Suprapubic skin (tissue), 4 donors: ENCODE data around the gene DISC1. TPM values are rescaled to one million over a fixed set of nuclear protein-coding genes. Genes with fewer than 3 reads are reported as not detected.
"Not testable (repeated sequence)": the region's sequence is repeated elsewhere in the genome, so short reads cannot be mapped to it uniquely, and the experiment has no call there.

Source experiments
- DNase-seq, 2 donors: peaks; one replicate each; pipeline ENCODE4 v3.0.0-alpha.2; 2019; ENCODE audit warnings: low spot score in 2 of 2
- H3K27ac ChIP-seq: fragments of 200-600 bp; sonication (generic); one replicate; pipeline ENCODE4 v1.5.1; 2019
- H3K27me3 ChIP-seq: fragments of 200-600 bp; sonication (generic); one replicate; pipeline ENCODE4 v1.5.1; 2019
- H3K36me3 ChIP-seq: fragments of 200-600 bp; sonication (generic); one replicate; pipeline ENCODE4 v1.5.1; 2019
- H3K4me1 ChIP-seq: fragments of 200-600 bp; sonication (generic); one replicate; pipeline ENCODE4 v1.5.1; 2019
- H3K4me3 ChIP-seq: fragments of 200-600 bp; sonication (generic); one replicate; pipeline ENCODE4 v1.5.1; 2019; ENCODE audit warnings: mild to moderate bottlenecking
- H3K9me3 ChIP-seq: fragments of 200-600 bp; sonication (generic); one replicate; pipeline ENCODE4 v1.5.1; 2019
- CTCF ChIP-seq, 2 donors: fragments of 200-600 bp in 1 of 2; fragments of 450-650 bp in 1 of 2; sonication (generic) in 1 of 2; IDR thresholded peaks; one replicate each; pipeline ENCODE4 v1.5.1; 2016 to 2019; ENCODE audit warnings: antibody characterized with exemption in 2 of 2, mild to moderate bottlenecking in 1 of 2, moderate library complexity in 1 of 2
- EP300 ChIP-seq: sonication (generic); formaldehyde crosslinking; IDR thresholded peaks from one replicate; pipeline ENCODE4 v1.6.1; 2017; ENCODE audit warnings: antibody characterized with exemption
- POLR2A ChIP-seq, 2 donors: fragments of 450-650 bp; IDR thresholded peaks; one replicate each; pipeline ENCODE4 v1.6.1; 2017; ENCODE audit warnings: antibody characterized with exemption in 2 of 2, mild to moderate bottlenecking in 2 of 2, moderate library complexity in 2 of 2
- POLR2AphosphoS5 ChIP-seq, 3 donors: sonication (generic); formaldehyde crosslinking; IDR thresholded peaks; one replicate each; pipeline ENCODE4 v1.6.1; 2017; ENCODE audit warnings: antibody characterized with exemption in 3 of 3
- WGBS: methylation state at CpG from one replicate; pipeline ENCODE4 v1.1.5; 2018; 5-methylcytosine and 5-hydroxymethylcytosine counted together
- total RNA-seq, 4 donors: library from RNA; depleted of rRNA; stranded (reverse); fragments of >200 nt; gene quantifications; one replicate each; pipeline ENCODE4 v1.1.0, GENCODE V29; 2016

The DISC1 gene
- total RNA-seq, 4 donors from 2014 or later, result 3.0 to 8.4 (median 5.2) TPM

GRCh38 chr1:231612393-231613089 lies 14.0 kb upstream of the DISC1 start:
- TF ChIP-seq POLR2AphosphoS5 (IDR thresholded peaks at IDR 0.05) (no peak), EP300 (no peak), CTCF (IDR thresholded peaks at IDR 0.05) (no peak), POLR2A (IDR thresholded peaks at IDR 0.05) (no peak)
- DNase-seq, result no peak
- no peaks in the 10 kb centered on the region for H3K9me3 ChIP-seq
- H3K4me1 ChIP-seq, result peaks cover 2% of the 10 kb centered on the region
- H3K4me3 ChIP-seq, result no peak overlapping the region
- WGBS, result 87% methylated on average over 10 of the region's 10 CpGs
- H3K27me3 ChIP-seq, result no peaks in the 10 kb centered on the region
- H3K27ac ChIP-seq, result peak overlapping the region; percentile 24
- H3K36me3 ChIP-seq, result no peaks in the 10 kb centered on the region

DNA sequence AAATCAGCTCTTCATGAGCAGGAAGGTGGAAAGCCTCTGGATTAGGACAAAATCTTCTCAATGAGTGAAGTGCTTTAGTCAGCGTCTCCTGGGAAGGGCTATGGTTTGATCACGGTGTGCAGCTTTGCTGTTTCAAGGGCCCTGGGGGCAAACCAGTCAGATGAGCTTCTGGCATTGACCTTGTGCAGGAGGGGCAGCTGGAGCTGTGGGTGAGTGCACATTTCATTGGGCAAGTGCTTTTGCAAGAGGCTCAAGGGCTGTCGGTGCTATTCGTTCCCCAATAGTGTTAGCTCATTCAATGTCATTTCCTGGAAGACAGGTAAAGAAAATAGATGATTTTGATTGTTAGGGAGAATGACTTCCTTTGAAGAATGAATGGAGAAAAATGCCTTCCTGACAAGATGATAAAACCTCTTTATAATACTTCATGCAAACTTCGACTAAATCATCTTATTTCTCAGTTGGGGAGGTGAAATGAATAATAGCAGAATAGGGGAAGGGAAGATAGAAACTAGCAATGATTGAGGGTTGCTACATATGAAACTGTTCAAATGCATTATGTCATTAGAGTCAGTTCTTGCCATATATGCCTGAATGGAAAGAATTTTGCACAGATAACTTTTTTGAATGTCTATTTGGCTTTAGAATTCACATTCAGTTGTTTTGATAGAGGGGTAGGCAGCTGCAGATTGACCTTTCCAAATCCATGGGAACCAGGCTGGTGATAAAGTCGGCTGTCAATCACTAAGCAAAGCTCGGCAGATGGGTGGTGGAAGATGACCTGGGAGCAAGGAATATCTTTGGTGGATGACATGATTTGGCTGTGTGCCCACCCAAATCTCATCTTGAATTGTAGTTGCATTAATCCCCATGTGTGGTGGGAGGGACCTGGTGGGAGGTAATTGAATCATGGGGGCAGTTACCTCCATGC lies 12.9 kb upstream of the DISC1 start:
- TF ChIP-seq POLR2AphosphoS5 (IDR thresholded peaks at IDR 0.05), result no peak
- TF ChIP-seq EP300, result no peak
- no peak for TF ChIP-seq CTCF (IDR thresholded peaks at IDR 0.05)
- no peak for TF ChIP-seq POLR2A (IDR thresholded peaks at IDR 0.05)
- 65% methylated on average over 7 of the region's 7 CpGs for WGBS
- H3K27ac ChIP-seq, result no peak overlapping the region
- DNase-seq, result no peak
- H3K9me3 ChIP-seq, result no peaks in the 10 kb centered on the region
- H3K4me1 ChIP-seq, result peaks cover 2% of the 10 kb centered on the region
- no peaks in the 10 kb centered on the region for H3K27me3 ChIP-seq
- H3K36me3 ChIP-seq, result no peaks in the 10 kb centered on the region
- H3K4me3 ChIP-seq, result no peak overlapping the region

DNA sequence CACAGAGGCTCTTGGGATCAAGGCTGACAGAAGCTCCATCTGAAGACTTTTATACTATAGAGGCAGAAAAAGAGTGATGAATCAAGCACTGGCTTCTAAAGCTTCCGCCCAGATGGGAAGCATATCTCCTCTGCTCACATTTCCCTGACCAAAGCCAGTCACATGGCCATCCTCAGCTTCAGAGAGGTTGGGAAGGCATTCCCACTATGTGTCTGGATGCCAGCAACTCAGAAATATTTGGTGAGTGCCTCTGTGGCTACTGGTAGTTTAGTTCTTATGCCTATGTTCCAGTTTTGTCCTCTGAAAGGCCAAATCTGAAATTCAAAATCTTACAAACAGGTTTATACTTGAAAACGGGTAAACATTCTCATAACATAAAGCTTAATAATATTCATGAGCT lies 9.9 kb upstream of the DISC1 start:
- no peak overlapping the region for H3K27ac ChIP-seq

DNA sequence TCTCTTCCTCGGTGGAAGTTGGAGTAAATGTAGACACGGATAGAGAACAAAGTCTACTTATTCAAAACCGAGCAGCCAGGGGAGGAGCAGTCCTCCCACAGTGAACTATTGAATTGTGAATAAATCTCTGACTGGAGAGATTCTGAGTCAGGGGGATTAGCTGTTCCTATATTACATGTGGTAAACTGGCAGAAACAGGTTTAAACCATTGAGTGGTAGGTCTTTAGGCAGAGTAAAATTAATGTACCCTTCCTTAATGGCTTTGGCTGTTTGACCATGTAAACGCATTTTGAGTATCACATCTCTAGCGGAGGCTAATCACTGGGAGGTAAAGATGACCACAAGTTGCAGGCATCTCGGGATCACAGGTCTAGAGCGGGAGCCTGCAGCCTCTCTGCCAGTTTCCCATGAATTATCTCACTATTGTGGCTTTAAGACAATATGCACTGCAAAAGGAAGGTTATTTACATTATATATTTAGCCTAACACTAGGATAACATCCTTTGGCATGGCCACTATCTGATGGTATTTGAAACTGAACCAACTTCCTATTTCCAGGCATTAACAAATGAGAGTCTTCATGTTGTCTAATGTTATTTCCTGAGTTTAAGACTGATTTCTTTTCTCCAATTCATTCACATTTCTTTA lies 7.9 kb upstream of the DISC1 start:
- Histone ChIP-seq H3K27me3 (no peaks in the 10 kb centered on the region), H3K4me3 (no peak overlapping the region), H3K9me3 (no peaks in the 10 kb centered on the region), H3K36me3 (no peaks in the 10 kb centered on the region), H3K27ac (no peak overlapping the region), H3K4me1 (no peaks in the 10 kb centered on the region)
- no peak for TF ChIP-seq POLR2A (IDR thresholded peaks at IDR 0.05)
- TF ChIP-seq POLR2AphosphoS5 (IDR thresholded peaks at IDR 0.05), result no peak
- no peak for TF ChIP-seq CTCF (IDR thresholded peaks at IDR 0.05)
- no peak for TF ChIP-seq EP300
- 81% methylated on average over 7 of the region's 7 CpGs for WGBS
- DNase-seq, result no peak

More for the DNA sequence above, 9.9 kb upstream of the DISC1 start:
- Histone ChIP-seq H3K4me3 (no peak overlapping the region), H3K36me3 (no peaks in the 10 kb centered on the region), H3K4me1 (peaks cover 2% of the 10 kb centered on the region), H3K9me3 (no peaks in the 10 kb centered on the region), H3K27me3 (no peaks in the 10 kb centered on the region)
- DNase-seq, result no peak
- TF ChIP-seq CTCF (IDR thresholded peaks at IDR 0.05) (no peak), POLR2AphosphoS5 (IDR thresholded peaks at IDR 0.05) (no peak), EP300 (no peak), POLR2A (IDR thresholded peaks at IDR 0.05) (no peak)
- 72% methylated on average over 2 of the region's 2 CpGs for WGBS

- H3K4me1 ChIP-seq, result no peaks in the 10 kb centered on the region
- no peak overlapping the region for H3K27ac ChIP-seq
- no peaks in the 10 kb centered on the region for H3K36me3 ChIP-seq
- no peaks in the 10 kb centered on the region for H3K27me3 ChIP-seq
- no peaks in the 10 kb centered on the region for H3K9me3 ChIP-seq
- no peak overlapping the region for H3K4me3 ChIP-seq
- DNase-seq, result no peak
- no peak for TF ChIP-seq POLR2A (IDR thresholded peaks at IDR 0.05)
- no peak for TF ChIP-seq CTCF (IDR thresholded peaks at IDR 0.05)
- no peak for TF ChIP-seq POLR2AphosphoS5 (IDR thresholded peaks at IDR 0.05)
- no peak for TF ChIP-seq EP300
These were observed 7.3 kb upstream of the DISC1 start for GRCh38 chr1:231619257-231619634.

- WGBS, result 94% methylated on average over 4 of the region's 4 CpGs
- H3K9me3 ChIP-seq, H3K27ac ChIP-seq, H3K4me3 ChIP-seq, H3K27me3 ChIP-seq, H3K36me3 ChIP-seq, DNase-seq: not testable (repeated sequence)
- peaks cover 28% of the 10 kb centered on the region for H3K4me1 ChIP-seq
These were observed 1.5 kb upstream of the DISC1 start for GRCh38 chr1:231625042-231625441.
